ENCODE data around the gene EIF2S3B.
"Not testable (repeated sequence)": the region's sequence is repeated elsewhere in the genome, so short reads cannot be mapped to it uniquely, and the experiment has no call there.

EIF2S3B gene

DNA sequence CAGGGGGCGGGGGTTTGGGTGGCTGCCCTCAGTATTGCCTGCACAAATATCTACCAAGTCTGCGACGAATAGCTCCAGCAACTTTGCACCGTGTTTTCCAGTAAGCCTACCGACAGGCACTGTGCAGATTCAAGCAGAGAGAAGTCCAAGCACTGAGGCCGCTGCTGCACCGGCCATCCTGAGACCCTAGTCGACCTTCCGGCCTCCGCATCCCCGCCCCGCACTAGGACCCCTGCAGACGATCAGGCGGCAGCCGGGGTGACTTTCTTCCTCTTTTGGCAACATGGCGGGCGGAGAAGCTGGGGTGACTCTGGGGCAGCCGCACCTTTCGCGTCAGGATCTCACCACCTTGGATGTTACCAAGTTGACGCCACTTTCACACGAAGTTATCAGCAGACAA lies at the start of gene EIF2S3B:
Gene EIF2S3B, plus strand, starts transcription at position 271 of the 400 bp plus-strand sequence. Its CDS starts 13 bp downstream, at position 284.
- DNase-seq (ENCODE audit: low spot score) = no peak

DNA sequence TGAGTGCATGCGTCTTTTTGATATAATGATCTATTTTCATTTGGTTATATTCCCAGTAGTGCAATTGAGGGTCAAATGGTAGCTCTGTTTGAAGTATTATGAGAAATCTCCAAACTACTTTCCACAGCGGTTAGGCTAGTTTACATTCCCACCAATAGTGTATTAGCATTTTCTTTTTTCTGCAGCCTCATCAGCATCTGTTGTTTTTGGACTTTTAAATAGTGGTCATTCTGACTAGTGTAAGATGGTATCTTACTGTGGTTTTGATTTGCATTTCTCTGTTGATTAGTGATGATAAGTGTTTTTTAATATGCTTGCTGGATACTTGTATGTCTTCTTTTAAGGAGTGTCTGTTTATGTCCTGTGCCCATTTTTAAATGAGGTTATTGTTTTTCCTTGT lies 48.8 kb upstream of the EIF2S3B start:
- no peak for DNase-seq (ENCODE audit: low spot score)

DNA sequence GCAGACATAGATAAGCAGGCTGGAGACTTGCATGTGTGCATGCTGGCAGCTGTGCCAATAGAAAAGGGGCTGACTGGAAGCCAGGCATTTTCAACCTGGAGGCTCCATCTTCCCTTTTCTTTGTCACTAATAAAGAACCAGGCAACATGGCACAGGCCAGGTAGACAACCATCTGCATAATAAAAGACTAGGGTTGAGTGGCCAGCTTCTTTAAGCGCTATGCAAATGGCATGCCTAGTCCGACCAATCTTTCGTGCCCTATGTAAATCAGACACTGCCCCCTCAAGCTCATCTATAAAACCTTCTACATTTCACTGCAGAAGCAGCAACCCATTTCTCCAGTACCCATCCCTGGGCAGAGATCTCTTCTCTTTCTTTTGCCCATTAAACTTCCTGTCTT lies 47.9 kb upstream of the EIF2S3B start:
- no peak for DNase-seq (ENCODE audit: low spot score)

DNA sequence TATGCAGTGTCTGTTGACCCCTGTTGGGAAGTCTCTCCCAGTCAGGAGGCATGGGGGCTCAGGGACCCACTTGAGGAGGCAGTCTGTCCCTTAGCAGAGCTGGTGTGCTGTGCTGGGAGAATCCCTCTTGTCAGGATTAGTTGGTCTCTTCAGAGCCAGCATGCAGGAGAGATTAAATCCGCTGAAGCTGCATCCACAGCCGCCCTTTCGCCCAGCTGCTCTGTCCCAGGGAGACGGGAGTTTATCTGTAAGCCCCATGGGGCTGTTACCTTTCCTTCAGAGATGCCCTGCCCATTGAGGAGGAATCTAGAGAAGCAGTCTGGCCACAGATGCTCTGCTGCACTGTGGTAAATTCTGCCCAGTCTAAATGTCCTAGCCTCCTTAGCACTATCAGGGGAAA lies 39.4 kb upstream of the EIF2S3B start:
- no peak for DNase-seq (ENCODE audit: low spot score)

DNA sequence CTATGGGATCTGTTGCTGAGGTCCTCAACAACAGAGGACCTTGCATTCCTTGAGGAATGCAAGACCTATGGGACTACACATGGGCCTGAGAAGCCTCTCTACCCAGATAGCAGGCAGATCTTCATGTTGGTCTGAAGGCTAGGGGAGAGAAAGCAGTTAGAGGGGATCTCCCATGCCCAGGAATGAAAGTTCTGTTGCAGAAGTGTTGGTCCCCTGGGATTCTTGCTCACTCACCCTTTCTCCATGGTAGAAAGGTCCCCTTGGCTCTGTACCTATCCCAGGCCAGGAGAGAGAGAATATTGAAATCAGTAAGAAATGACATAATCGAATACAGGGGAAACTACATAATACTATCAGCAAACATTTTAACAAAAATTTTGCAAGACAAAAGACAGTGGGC lies 36.0 kb upstream of the EIF2S3B start:
- no peak for DNase-seq (ENCODE audit: low spot score)

DNA sequence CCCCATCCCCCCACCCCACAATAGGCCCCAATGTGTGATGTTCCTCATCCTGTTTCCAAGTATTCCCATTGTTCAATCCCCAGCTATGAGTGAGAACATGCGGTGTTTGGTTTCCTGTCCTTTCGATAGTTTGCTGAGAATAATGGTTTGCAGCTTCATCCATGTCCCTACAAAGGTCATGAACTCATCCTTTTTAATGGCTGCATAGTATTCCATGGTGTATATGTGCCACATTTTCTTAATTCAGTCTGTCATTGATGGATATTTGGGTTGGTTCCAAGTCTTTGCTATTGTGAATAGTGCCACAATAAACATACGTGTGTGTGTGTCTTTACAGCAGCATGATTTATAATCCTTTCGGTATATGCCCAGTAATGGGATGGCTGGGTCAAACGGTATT lies 32.9 kb upstream of the EIF2S3B start:
- not testable (repeated sequence) for DNase-seq (ENCODE audit: low spot score)

DNA sequence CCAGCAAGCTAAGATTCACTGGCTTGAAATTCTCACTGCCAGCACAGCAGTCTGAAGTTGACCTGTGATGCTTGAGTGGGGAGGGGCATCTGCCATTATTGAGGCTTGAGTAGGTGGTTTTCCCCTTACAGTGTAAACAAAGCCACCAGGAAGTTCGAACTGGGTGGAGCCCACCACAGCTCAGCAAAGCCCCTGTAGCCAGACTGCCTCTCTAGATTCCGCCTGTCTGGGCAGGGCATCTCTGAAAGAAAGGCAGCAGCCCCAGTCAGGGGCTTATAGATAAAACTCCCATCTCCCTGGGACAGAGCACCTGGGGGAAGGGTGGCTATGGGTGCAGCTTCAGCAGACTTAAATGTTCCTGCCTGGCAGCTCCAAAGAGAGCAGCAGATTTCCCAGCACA lies 23.8 kb upstream of the EIF2S3B start:
- DNase-seq (ENCODE audit: low spot score) = not testable (repeated sequence)

DNA sequence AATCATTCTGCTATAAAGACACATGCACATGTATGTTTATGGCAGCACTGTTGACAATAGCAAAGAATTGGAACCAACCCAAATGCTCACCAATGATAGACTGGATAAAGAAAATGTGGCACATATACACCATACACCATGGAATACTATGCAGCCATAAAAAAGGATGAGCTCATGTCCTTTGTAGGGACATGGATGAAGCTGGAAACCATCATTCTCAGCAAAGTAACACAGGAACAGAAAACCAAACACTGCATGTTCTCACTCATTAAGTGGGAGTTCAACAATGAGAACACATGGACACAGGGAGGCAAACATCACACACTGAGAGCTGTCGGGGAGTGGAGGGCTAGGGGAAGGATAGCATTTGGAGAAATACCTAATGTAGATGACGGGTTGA lies 18.4 kb upstream of the EIF2S3B start:
- DNase-seq (ENCODE audit: low spot score) = not testable (repeated sequence)

DNA sequence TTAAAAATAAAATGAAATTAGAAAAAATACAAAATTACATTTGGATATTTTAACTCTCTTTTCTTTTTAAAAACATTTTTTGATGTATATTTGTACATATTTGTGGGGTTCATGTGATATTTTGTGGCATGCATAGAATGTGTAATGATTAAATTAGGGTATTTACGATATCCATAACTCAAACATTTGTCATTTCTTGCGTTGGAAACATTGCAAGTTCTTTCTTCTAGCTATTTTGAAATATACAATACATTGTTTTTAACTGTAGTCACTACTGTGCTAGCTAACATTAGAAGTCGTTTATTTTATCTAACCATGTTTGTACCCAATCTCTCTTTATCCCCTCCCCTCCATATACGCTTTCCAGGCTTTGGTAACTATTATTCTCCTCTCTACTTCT lies 13.9 kb upstream of the EIF2S3B start:
- no peak for DNase-seq (ENCODE audit: low spot score)

DNA sequence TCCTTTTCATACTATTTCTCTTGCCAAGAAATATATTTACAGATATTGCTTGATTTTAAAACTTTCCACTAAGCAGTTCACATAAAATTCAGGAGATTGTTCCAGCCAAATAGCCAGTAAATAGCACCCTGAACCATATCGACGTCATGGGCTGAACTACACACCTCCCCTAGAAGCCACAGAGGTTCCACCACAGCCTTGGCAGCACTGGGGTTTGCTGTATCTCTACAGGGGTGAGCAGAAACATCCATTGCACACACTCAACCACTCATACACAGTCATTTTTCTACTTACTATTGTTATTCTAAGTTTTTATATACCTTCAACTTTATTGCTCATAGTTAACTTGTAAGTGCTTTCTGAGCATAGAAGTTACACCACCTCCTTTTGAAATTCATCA lies 8.1 kb upstream of the EIF2S3B start:
- no peak for DNase-seq (ENCODE audit: low spot score)

DNA sequence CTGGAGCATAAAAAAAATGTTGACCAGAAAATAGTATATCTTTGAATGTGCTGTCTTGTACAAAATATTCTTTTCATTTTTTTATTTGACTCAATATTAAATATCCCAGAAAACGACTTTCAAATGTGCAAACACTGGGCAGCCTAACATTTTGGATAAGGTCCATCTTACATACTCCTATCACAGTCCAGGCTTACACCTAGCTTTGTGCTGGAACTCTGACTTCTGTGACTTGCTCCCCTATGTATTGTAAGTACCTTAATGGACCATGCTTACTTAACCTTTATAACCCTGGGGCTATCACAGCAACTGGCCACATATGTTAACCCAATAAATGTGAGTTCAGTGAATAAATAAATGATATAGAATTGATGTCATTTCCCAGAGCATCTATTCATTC lies 7.6 kb upstream of the EIF2S3B start:
- DNase-seq (ENCODE audit: low spot score) = no peak

DNA sequence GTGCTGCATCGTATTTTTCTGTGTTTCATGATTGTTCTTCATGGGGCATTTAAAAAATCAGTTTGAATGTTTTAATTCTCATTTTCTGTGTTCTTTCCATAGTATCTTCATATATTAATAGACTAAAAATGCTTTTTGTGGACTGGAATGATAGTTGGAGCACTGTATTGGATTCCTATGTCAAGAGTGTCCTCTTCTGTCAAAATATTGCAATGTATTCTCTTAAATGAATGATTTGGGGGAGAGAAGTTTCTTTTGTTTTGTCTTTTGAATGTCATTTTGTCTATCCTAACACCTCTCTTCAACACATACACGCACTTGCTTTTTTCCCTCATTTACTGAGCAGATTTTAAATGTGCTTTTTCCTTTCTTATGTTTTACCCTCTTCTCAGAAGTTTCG lies 4.7 kb upstream of the EIF2S3B start:
- no peak for DNase-seq (ENCODE audit: low spot score)

DNA sequence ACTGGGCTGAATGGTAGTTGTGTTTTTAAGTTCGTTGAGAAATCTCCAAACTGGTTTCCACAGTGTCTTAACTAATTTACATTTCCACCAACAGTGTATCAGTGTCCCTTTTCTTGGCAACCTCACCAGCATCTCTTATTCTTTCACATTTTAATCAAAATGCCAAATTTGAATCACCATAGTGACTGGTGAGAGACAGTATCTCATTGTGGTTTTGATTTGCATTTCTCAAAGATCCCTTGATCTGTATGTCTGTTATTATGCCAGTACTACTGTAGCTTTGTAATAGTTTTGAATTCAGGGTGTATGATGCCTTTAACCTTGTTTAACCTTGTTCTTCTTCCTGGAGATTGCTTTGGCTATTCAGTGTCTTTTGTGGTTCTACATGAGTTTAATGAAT lies 2.2 kb upstream of the EIF2S3B start:
- DNase-seq (ENCODE audit: low spot score) = no peak

DNA sequence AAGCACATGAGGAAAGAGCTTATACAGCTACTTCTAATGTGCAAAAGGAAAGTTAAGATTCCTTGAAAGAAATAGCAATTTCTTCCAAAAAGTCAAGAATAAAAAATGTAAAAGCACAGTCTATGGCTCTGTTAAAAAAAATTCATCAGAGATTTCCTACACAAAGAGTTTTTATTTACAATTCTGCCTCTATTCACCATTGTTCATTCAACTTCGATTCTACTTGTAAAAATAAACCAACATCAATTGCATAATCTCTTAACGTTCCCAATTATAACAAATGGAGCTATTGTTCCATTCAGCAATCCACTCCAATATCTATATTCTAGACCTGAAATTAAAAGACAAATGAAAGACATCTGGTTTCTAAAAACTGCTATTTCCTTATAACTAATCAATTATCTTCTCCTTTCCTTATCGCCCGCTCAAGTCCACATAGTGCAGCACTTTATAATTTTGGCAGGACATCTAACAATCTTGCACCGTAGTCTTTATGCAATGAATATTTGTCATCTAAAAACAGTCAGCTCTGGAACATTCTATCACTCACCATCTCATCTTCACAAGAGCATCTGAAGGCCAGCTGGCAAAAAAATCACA lies 6.2 kb downstream of the EIF2S3B start:
- no peak for DNase-seq (ENCODE audit: low spot score)

DNA sequence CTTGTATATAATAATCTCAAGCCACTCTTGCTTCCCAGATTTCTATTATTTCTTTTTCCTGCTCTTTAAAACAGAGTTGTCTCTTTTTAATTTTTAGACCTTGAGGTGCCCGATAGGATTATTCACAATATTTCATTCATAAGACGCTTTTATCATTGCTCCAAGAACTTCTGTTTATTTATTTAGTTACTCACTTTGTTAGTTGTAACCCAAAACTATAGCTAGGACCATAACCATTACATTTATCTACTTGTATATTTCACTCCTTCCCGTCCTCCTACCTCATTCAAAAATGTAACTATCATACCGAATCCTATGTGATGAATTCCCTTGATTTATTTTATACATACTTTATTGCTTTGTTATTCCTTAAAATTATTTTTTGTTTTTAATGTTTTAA lies 7.1 kb downstream of the EIF2S3B start:
- no peak for DNase-seq (ENCODE audit: low spot score)

DNA sequence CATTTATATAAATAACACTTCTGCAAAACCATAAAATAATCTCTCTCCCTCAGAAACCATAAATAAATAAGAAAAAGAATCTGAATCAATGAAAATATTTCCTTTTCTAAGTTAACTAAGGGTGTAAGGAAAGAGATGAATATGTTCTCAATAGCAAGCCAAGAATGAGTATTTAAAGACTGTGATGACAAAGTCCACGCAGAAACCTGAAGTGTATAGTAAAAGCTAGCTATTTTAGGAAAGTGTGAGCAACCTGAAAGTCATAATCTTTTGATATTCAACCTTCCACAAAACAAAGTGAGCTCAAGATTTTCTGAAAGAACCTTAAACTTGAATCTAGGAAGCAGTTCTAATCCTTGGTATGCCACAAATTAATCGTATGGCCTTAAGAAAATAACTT lies 15.9 kb downstream of the EIF2S3B start:
- DNase-seq (ENCODE audit: low spot score) = no peak

DNA sequence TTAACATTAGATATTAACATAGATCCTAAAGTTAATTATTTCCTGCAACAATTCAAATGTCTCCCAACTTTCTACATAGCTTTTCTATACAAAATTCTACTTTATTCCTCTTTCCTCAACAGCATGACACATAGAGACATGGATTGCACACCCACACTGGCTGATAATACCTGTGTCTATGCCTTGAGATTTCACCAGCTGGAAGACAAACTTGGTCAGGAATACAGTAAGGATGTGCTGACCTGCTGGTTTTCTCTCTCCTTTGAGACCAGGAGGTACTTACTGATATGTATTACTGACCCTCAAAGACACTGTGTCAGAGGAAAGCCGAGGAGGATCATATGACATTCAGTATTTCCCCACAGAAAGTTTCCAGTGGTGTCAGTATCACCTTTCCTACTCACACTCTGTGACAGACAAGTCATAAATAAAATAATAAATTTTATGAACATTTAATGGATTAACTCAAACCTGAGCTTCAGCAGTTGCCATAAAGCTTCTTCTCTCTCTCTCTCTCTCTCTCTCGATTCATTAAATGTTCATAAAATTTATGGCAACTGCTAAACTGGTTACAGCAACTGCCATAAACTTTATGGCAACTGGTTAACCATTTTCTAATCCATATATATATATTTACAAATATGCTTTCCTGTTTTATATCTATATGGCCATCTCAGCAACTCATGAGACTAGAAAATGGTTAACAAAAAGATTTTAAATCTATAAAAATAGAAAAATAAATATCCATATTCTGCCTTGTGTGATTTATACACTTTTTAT lies 22.7 kb downstream of the EIF2S3B start:
- no peak for DNase-seq (ENCODE audit: low spot score)

DNA sequence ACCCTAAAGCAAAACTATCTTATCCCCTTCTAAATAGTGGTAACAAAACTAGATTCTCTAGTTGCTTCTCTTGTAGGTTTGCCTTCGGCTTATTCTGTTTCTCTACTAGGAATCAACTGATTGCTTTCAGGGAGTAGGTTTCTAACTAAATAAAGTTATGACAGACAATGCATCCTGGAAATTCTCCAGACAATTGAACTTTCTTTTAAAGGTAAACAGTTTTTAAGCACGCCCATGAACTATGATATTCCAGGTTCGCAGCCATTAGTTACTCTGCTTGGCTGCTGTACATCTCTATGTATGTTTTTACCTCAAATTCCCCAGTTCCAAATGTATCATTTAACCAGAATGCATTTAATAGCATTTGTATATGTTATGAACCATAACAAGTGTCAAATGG lies 23.9 kb downstream of the EIF2S3B start:
- no peak for DNase-seq (ENCODE audit: low spot score)

DNA sequence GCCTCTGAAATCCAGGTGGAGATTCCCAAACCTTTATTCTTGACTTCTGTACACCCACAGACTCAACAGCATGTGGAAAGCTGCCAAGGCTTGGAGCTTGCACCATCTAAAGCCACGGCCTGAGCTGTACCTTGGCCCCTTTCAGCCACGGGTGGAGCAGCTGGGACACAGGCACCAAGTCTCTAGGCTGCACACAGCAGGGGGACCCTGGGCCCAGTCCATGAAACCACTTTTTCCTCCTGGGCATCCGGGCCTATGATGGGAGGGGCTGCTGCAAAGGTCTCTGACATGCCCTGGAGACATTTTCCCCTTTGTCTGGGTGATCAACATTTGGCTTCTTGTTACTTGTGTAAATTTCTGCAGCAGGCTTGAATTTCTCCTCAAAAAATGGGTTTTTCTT lies 32.0 kb downstream of the EIF2S3B start:
- no peak for DNase-seq (ENCODE audit: low spot score)

DNA sequence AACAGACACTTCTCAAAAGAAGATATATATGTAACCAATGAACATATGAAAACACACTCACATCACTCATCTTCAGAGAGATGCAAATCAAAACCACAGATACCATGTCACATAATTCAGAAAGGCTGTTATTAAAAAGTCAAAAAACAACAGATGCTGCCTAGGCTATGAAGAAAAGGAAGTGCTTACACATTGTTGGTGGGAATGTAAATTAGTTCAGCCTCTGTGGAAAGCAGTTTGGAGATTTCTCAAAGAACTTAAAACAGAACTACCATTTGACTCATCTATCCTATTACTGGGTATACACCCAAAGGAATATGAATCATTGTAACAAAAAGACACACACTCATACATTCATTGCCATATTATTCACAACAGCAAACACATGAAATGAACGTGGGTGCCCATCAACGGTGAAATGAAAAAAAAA lies 35.1 kb downstream of the EIF2S3B start:
- DNase-seq (ENCODE audit: low spot score) = peak; percentile 87

DNA sequence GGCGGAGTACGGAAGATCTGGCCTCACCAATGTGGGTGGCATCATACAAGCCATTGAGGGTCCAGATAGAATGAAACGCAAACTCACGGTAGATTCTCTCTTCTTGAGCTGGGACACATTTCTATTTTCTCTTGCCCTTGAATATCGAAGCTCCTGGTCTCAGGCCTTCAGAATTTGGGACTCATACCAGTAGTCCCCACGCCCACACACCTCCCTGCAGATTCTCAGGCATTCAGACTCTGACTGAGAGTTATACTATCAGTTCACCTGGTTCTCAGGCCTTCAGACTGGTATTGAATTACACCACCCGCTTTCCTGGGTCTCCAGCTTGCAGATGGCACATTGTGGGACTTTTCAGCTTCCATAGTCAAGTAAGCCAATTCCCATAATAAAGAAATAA lies 37.8 kb downstream of the EIF2S3B start:
- no peak for DNase-seq (ENCODE audit: low spot score)

DNA sequence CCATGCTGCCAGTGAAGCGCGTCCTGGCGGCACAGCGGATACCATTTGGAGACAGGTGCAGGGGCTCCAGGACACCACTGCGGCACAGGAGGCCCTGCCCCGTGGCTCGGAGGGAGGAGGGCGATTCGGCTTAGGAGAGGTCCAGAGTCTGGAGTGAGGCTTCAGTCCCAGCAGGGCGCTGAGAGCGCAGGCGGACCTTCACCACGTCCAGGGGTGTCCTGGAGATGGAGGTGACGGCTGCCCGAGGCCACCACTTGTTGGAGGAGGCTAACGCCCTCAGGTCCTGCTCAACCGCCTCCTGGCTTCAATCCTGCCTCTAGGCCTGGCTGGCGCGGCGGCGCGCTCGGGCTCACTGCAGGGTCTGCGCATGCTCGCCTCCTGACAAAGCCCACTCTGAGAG lies 45.7 kb downstream of the EIF2S3B start:
- DNase-seq (ENCODE audit: low spot score) = no peak

DNA sequence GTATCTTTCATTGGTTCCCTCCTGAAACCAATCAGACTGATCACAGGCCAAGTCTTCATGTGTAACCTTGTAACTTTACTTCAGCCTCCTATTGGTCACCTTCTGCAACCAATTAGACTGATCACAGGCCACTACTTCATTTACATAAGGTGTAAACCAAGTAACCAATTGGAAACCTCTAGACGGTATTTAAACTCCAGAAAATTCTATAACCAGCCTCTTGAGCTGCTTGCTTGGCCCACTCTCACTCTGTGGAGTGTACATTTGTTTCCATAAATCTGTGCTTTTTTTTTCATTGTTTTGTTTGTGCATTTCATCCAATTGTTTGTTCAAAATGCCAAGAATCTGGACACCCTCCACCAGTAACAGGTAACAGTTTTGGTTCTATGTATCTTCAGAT lies 47.5 kb downstream of the EIF2S3B start:
- DNase-seq (ENCODE audit: low spot score) = no peak

DNA sequence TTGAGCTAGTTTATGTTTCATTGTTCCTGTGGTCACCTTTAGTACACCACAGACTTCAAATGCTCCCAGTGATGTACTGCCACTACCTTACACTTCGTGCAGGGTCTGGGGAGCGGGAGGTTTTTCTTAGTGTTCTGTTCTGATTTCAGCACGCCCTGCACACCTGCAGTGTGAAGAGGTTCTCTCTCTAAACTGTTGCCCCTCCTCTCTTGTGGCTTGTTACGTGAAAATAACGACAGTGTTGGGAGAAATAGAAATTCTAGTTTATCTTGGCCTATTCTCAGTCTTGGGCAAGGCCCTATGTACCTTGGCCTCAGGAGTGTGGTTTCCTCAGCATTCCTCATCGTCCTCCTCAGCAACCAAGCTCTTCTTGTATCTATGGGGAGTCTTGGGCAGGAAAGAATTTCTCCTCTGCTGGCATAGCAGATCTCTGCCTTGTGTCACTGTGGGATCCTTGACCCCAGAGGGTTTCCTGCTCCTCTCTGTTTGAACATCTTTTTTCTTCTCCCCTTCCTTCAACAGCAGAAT lies 48.6 kb downstream of the EIF2S3B start:
- no peak for DNase-seq (ENCODE audit: low spot score)
